ENCODE results near the gene CARD11.

CARD11 gene

GRCh38 chr7:2872296-2872874 lies 171.3 kb downstream of the CARD11 start:
- DNase-seq (ENCODE audit: low spot score) = no peak

- no peak for DNase-seq (ENCODE audit: low spot score)
Measured at GRCh38 chr7:2870471-2870931, 173.2 kb downstream of the CARD11 start.

- DNase-seq (ENCODE audit: low spot score) = no peak
Measured at GRCh38 chr7:2869981-2870380, 173.7 kb downstream of the CARD11 start.

- DNase-seq (ENCODE audit: low spot score) = no peak
Measured at GRCh38 chr7:2866601-2867000, 177.1 kb downstream of the CARD11 start.

- peak; percentile 71 for DNase-seq (ENCODE audit: low spot score)
Measured at GRCh38 chr7:2864999-2865670, 178.5 kb downstream of the CARD11 start.

- DNase-seq (ENCODE audit: low spot score) = no peak
Measured at GRCh38 chr7:2864204-2864985, 179.3 kb downstream of the CARD11 start.

GRCh38 chr7:2863461-2864066 lies 180.1 kb downstream of the CARD11 start:
- peak; percentile 21 for DNase-seq (ENCODE audit: low spot score)

- no peak for DNase-seq (ENCODE audit: low spot score)
Measured at GRCh38 chr7:2862831-2863361, 180.8 kb downstream of the CARD11 start.

- no peak for DNase-seq (ENCODE audit: low spot score)
Measured at GRCh38 chr7:2861509-2861908, 182.2 kb downstream of the CARD11 start.

GRCh38 chr7:2860627-2861133 lies 183.0 kb downstream of the CARD11 start:
- DNase-seq (ENCODE audit: low spot score) = peak; percentile 23

- no peak for DNase-seq (ENCODE audit: low spot score)
Measured at GRCh38 chr7:2859952-2860351, 183.7 kb downstream of the CARD11 start.

GRCh38 chr7:2858621-2859020 lies 185.0 kb downstream of the CARD11 start:
- DNase-seq (ENCODE audit: low spot score) = no peak

- DNase-seq (ENCODE audit: low spot score) = no peak
Measured at GRCh38 chr7:2856388-2857169, 187.1 kb downstream of the CARD11 start.
